GM19324 (cell line): ENCODE results near the gene ARPC2.
"Not testable (repeated sequence)": the region's sequence is repeated elsewhere in the genome, so short reads cannot be mapped to it uniquely, and the experiment has no call there.

ENCODE experiments used
- ATAC-seq: cut with Tn5 transposase; IDR thresholded peaks from one replicate; pipeline ENCODE4 v1.9.1; 2021; ENCODE audit warnings: mild to moderate bottlenecking, moderate library complexity; ENCODE audit not compliant: unreplicated experiment, low FRiP score

ARPC2 gene

DNA sequence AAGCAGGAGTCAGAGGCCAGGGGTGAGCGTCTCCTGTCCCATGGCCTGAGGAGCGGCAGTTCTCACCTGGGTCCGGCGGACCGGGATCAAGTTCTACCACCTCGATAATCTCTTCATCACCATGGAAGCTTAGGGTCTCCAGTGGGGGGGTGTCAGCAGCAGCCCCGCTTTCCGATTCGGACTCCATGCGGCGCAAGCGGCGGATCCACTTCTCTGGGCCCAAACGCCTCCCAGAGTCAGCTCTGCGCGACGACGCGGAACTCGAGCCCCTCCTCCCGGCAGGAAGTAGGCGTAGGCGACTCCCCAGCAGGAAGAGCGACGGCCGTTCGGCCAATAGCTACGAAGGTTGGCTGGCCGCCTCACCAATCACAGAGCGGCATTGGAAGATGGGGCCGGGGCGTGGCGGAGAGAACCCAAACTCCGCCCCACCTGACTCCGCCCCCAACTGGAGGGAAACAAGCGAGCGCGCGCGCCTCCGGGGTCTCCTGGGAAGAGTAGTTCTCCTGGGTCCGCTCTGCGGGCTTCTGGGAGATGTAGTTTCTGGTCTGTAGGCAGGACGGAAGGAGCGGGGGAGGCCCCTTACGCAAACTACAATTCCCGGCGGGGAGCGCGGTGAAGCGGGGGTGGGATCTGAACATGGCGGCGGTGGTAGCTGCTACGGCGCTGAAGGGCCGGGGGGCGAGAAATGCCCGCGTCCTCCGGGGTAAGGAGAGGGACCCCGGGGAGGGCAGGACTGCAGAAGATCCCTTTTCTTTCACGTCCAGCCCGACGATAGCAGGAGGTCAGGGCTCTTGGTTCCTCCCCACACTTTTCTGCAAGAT lies 53.1 kb downstream of the ARPC2 start, which contains the start of the genes AAMP and PNKD:
TSS of gene AAMP (minus strand) at position 238 of the 821 bp plus-strand sequence. CDS start at position 187, 51 bp downstream.
TSS of gene PNKD (plus strand) at position 620 of the 821 bp plus-strand sequence. CDS start at position 637, 17 bp downstream.
- peak; percentile 93 for ATAC-seq

- ATAC-seq = no peak
These were observed 53.9 kb downstream of the ARPC2 start for GRCh38 chr2:218270721-218271486.

DNA sequence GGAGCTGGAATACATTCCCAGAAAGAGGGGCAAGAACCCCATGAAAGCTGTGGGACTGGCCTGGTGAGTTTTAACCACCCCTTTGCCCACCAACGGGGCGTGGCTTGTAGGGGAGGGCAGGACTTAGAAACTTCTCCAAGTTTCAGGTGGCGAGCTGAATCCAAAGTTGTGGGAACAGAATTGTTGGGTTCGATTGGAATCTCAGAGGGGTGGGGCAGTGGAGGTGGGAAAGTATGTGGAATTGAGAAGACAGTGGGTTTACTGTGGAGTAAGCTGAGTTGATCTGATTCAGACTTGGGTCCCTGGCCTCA lies 54.5 kb downstream of the ARPC2 start:
- ATAC-seq = no peak

DNA sequence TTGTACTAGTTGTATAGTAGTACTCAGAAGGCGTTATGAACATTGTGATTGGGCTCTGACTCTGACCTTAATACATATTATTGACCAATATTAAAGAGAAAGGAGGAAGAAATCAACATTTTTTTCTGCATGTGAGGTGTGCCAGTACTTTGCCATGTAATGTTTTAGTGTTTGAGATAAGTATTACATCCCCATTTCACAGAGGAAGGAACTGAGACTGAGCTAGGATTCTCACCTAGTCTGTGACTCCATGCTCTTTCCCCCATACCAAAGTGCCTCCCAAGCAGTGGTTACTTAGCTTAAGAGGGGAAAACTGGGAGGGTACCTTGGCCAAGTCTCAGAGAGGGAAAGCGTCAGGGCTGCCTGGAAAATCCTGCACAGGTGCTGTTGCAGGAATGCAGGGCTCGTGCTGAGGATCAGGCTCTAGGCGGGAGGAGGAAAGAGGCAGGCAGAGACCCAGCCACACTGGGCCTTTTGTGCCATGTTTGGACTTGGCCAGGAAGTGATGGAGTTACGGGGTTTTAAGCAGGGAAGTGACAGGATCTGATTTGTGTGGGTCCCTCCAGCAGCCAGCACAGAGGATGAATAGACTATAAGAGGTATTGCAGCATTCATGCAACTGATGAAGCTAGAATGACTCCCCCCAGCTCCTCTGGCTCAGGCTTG lies 55.0 kb downstream of the ARPC2 start:
- ATAC-seq = no peak

DNA sequence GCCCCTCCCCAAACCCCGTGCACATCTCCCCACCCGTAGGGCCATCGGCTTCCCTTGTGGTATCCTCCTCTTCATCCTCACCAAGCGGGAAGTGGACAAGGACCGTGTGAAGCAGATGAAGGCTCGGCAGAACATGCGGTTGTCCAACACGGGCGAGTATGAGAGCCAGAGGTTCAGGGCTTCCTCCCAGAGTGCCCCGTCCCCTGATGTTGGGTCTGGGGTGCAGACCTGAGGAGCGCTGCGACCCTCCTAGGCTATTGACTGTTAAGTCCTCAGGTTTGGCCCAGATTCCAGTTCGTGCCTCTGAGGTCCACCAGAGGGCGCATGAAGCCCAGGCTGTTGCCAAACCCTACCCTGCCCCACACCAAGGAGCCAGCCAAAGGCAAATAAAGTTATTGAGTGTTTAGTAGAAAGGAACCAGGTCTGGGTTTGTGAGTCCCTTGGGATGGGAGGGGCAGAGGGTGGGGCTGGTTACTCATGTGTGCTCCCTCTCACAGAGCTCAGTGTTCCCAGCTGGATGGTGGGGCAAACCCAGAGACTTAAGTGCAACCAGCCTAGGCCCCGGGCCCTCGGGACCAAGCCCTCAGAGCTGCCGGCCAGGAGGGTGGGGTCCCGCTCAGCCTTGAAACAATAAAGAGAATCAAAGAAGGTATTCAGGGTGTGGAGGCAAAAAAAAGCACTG lies 55.7 kb downstream of the ARPC2 start:
- ATAC-seq = peak; percentile 17

GRCh38 chr2:218273214-218273907 lies 56.4 kb downstream of the ARPC2 start:
- ATAC-seq = not testable (repeated sequence)

DNA sequence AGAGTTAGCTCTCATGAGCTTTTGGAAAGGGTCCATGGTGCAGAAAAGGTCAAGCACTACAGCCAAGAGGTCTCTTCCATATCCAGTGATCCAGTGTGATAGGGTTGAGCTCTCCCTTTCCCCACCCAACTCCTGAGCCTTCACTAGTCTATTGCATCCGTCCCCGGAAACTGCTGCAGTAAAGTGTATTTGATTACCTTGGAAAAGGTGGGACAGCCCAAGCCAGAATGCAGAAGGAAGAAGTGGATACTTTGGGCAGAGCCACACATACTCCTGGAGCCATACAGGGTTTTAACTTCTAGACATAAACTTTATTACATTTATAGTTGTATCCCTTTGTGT lies 56.9 kb downstream of the ARPC2 start:
- ATAC-seq = no peak

- no peak for ATAC-seq
These were observed 57.6 kb downstream of the ARPC2 start for GRCh38 chr2:218274586-218274985.

- no peak for ATAC-seq
These were observed 58.5 kb downstream of the ARPC2 start for GRCh38 chr2:218275371-218276072.

DNA sequence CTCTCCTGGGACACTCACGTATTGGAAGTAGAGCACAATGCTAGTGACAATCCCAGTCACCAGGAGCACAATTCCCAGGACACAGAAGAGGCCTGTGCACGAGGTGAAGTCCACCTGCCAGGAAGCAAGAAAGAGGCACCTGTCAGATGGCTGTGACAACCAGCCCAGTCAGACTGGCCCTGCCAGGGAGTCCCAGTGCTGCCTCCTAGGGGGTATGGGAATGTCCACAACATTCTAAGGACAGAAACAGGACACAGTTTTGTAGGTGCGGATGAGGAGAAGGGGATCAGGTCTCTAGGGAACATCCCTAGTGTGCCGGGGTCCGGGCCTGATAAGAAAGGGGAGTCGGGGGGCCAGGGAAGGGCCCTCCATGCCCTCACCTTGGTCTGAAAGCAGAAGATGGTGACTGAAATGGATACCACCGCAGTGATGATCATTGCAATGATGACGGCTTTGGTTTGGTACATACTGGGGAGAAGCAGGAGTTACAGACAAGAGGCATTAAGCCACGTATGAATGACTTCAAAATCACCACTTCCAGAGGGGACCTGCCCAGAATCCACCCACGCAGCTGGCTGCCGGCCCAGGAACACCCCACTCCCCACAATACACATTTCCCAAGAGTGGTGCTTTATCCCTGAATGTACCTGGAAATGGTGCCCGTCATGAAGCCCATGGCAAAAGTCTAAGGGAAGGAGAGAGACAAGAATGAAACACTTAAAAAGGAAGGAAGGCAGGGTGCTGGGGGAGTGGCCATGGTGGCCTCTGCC lies 60.2 kb downstream of the ARPC2 start:
- no peak for ATAC-seq

DNA sequence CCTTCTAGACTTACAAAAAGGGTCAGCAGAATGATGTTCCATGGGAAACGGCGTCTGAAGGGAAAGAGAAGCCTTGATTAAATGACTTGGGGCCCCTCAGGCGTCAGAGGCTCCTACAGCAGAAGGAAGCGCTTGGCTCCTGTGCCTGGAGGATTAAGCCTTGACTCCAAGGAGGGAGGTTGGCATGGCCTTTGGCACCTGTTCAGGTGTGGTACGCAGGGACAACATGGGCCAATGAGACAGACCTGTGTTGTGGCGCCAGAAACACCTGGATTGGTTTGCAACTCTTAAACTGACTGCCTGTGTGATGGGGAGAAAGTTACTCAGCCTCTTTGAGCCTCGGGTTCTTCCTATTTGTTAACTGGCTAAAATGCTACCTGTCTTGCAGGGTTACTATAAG lies 60.9 kb downstream of the ARPC2 start:
- ATAC-seq = no peak

- ATAC-seq = no peak
These were observed 61.8 kb downstream of the ARPC2 start for GRCh38 chr2:218278531-218279360.

DNA sequence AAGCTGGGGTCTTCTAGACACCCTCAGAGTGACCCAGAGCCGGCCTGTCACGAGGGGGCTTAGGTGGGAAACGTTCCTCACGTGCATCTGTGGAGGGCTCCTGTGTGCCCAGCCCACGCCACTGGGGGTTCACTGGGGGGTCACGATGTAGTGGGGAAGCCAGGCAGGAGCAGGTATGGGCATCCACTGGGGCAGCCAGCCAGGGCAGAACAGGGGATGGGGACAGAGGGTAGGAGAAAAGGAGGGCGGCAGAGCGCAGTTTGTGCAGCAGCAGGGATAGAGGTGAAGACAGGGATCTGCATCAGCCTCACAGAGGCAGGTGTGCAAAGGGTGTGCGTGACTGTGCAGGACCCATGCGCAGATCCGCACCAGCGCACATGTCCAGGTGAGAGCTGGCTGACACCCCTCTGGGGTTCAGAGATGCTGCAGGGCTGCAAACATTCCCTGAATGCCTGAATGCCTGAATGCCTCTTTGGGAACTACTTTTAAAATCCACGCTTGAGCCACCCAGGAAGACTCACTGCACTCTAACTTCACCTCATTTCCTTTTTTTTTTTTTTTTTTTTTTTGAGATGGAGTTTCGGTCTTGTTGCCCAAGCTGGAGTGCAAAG lies 63.4 kb downstream of the ARPC2 start:
- ATAC-seq = no peak

GRCh38 chr2:218281449-218281848 lies 64.5 kb downstream of the ARPC2 start:
- ATAC-seq = no peak

DNA sequence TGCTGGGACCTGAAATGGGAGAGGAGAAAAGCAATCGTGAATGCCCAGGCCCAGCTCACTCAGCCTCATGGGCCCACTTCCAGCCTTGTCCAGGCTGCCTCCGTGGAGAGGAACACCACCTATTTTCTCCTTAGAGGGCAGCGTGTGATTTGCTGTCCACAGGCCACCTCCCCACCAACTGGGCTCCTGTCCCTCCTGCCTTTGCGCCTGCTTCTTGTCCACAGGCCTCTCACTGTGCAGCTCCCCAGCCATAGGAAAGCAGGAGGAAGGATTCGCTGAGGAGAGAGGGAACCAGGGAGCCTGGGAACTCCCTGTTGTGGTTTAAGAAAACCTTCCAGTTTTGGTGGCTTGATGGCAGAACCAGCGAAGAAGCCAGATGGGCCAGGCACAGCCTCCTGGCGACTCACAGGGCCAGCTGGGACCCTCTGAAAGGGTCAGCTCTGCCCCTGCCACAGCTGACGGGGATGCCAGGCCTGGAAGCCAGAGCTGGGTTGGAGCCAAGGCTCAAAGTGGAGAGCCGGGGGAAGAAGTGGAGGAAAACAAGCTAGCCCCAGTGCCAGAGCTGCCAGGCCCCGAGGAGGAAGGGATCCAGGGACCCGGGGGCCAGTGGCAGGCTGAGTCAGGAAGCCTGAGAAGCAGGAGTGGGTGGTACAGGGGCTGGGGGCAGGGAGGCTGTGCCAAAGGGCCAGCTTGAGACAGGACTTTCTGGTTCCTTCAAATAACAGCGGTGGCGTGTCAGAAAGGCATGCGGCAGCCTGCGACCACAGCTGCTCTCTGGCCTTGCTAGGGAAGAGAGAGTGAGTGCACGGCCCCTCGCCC lies 65.4 kb downstream of the ARPC2 start:
- ATAC-seq = no peak

DNA sequence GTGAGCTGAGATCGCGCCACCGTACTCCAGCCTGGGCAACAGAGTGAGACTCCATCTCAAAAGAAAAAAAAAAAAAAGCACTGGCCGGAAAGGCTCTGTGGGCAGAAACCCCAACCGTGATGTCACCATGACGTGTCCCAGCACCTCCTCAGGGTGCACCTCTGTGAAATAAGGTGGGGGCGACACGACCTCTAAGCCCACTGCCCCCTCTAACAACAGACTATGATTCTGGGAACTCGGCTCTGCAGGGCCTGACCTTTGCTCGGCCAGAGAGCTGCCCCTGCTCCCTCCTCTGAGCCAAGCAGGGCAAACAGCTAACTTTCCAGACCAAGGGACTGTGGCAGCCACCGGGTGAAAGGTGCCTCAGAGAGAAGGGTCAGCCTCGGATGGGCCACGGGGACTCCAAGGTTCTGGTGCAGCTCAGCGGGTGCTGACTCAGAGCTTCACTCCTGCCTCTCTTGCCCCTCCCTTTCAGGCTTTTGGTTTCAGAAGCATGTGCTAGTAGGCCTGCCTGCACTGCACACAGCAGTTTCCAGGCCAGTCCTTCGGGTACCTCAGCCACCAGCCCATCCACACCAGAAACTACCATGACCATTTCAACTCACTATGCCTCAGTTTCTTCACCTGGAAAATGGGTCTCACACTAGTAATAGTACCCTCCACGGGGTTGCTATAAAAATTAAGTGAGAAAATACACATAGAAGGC lies 67.3 kb downstream of the ARPC2 start:
- ATAC-seq = peak; percentile 54
